OCI-LY3 (cell line): ENCODE results near the gene RBBP4.

Source experiments
- EZH2phosphoT487 ChIP-seq: fragments of 200-600 bp; shearing (Covaris generic); IDR thresholded peaks from 2 replicates; pipeline ENCODE4 v1.6.1; 2018; ENCODE audit warnings: antibody characterized with exemption, mixed run types, low read depth
- TF ChIP-seq, protein P1 (sequence below): fragments of 200-600, 300-600 bp; sonication (generic); IDR thresholded peaks from 2 replicates; pipeline ENCODE4 v1.5.1; 2014; ENCODE audit warnings: antibody characterized with exemption, low read length, low read depth

DNA sequence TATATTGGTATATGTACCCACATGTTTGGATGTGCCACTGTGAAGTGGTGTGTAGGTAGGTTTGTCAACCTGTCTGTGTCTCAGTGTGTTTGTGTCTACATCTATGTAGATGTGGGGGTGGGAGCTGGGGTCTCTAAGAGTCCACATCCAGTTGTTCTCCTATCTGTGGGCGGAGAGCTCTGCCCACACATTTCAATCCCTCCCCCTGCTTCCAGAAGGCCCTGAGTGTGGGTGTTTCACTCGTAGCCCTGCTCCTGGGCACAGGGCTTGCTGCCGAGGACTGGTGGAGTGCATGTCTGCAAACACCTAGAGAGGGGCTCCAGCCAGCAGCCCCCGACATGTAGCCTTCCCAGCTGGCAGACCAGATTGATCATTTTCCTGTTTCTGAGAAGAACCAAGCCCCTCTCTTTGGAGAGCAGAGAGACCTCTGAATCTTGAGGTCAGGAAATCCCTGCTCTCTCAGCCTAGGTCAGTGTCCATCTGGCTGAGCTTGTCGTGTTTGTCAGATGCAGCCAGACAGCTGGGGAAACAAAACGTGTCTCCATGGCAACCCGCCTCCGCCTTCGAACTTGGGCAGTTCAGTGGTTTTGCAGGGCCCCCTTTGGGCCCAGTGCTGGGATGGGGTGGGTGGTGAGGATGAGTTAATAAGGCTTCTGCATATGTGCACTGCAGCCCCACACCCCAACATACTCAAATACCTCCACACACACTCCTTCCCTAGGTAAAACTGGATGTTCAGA lies 82.7 kb downstream of the RBBP4 start:
- no peak for TF ChIP-seq EZH2phosphoT487
- TF ChIP-seq, protein P1, sequence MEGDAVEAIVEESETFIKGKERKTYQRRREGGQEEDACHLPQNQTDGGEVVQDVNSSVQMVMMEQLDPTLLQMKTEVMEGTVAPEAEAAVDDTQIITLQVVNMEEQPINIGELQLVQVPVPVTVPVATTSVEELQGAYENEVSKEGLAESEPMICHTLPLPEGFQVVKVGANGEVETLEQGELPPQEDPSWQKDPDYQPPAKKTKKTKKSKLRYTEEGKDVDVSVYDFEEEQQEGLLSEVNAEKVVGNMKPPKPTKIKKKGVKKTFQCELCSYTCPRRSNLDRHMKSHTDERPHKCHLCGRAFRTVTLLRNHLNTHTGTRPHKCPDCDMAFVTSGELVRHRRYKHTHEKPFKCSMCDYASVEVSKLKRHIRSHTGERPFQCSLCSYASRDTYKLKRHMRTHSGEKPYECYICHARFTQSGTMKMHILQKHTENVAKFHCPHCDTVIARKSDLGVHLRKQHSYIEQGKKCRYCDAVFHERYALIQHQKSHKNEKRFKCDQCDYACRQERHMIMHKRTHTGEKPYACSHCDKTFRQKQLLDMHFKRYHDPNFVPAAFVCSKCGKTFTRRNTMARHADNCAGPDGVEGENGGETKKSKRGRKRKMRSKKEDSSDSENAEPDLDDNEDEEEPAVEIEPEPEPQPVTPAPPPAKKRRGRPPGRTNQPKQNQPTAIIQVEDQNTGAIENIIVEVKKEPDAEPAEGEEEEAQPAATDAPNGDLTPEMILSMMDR: no peak
